ENCODE results near the gene KRT8.
"Not testable (repeated sequence)": the region's sequence is repeated elsewhere in the genome, so short reads cannot be mapped to it uniquely, and the experiment has no call there.

The KRT8 gene

DNA sequence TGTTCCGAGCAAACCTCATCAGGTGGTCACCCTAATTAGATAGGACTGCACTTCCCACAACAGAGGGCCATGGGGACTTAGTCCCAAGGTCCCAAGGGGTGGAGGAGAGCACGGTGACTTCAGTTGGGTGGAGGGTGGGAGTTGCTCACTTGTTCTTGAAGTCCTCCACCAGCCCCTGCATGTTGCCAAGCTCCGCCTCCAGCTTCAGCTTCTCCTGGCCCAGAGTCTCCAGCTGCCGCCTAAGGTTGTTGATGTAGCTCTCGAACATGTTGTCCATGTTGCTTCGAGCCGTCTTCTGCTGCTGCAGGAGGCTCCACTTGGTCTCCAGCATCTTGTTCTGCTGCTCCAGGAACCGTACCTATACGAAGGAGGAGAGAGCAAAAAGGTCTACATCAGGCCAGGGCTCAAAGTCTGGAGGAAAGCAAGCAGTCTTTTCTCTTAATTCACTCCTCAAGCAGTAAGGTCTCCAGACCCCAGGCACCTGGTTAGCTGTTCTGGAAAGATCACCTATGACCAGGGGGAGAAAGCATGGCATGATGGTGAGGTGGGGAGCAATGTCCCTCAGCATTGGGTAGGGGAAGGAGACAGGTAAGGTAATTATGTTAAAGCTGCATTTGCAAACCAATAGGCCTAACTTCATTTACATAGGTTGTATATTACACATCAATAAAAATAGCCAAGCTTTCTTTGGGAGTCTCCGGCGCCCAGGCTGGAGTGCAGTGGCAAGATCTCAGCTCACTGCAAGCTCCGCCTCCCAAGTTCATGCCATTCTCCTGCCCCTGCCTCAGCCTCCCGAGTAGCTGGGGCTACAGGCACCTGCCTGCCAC is 2.9 kb downstream of the KRT8 start:
- DNase-seq: no peak

DNA sequence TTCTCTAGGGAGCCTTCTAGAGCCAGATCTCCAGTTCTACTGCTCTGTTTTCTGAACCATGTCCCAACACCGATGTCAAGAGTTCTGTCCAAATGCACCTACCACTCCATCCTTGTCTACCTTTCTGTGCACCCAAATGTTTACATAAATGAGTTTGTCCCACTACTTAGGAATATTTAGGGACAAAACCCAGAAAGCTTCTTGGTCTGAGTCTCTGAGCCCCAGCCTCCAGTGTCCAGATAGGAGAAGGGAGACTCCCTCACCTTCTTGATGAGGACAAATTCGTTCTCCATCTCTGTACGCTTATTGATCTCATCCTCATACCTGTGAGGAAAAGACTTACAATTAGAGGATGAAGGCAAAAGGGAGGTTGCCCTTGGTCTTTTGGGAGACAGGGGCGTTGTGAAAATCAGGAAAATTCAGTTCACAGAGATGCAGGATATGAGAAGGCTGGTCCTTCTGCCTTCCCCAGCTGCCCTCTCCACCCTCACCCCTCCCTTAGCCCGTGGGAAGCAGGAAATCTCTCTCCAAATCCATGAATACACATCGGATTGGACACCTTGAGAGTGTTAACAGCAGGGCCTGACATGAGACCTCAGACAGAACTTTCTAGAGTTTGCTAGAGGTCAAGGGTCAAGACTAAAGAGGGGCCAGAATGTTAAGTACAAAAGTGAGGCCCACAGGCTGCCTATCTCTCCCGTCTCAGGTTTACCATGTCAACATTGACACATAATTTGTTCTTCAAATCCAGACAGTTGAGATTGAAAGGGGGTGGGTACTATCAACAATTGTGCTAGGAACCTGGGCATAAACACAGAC is 3.8 kb downstream of the KRT8 start:
- DNase-seq: no peak

DNA sequence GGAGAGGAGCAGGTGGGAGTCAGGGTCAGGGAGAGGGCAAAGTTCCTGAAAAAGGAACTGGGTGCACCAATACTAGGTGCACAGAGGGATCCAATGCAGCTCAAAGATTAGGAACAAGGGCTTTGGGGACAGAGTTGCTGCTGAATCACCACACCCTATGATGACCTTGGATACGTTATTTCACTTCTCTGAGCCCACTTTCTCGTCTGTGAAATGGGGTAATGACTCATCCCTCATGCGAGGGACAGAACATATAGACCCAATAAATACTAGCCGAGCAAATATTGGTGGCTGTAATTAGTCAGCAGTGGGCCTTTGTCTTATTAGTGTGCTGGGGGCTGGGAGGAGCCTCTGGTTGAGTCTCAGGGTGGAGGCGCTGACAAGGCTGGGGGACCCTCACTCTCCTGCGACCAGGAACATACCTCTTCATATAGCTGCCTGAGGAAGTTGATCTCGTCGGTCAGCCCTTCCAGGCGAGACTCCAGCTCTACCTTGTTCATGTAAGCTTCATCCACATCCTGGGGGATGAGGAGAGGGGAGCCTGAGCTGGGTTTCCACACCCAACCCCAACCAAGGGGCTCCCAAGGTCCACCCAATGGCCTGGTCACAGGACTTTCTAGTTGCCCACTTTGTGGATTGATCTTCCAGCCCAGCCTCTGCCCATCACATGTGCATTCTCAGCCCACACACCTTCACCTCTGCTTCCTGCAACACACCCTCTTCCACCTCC is 4.5 kb downstream of the KRT8 start:
- DNase-seq: no peak

DNA sequence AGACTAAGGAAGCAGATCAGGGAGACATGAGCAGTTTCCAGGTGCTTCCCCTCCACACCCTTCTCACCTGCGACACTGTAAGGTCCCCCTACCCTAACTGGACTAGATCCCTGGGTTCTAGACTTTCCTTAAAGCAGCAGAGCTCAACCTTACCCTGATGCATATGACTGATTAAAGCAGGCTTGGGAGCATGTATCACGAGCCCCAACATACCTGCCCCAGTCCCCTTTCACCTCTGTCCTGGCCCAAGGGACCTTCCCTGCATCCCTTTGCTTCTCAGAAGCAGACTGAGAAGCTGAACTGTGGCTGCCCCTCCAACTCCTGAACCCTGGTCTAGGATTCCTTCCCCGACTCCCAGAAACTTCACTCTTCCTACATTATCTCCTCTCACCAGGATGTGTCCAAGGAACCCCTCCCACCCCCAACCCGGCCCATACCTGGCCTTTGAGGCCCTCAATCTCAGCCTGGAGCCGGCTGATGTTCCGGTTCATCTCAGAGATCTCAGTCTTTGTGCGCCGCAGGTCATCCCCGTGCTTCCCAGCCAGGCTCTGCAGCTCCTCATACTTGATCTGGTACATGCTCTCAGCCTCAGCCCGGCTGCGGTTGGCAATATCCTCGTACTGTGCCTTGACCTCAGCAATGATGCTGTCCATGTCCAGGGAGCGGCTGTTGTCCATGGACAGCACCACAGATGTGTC is 5.4 kb downstream of the KRT8 start:
- no peak for DNase-seq

GRCh38 chr12:52896190-52897100 is 8.4 kb downstream of the KRT8 start:
- no peak for DNase-seq

DNA sequence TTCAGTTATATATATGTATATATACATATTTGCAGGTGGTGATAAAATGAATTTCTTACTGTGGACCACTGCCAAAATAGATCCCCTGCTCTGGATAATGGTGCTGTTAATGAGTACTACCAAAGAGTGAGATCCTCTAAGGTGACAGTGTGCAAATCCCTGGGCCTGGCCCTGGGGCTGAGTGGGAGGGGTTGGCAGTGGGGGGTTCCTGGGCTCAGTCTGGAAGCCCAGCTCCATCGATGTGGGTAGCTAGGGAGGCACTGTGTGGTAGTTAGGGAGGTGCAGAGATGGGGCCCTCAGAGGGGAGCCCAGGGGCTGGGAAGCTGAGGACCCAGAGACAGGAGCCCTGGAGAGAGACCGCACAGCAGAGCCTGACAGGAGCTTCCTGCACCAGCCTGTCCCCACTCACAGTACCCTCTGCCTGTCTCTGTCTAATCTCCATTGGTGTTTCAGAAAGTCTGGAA is 9.1 kb downstream of the KRT8 start:
- DNase-seq: no peak

GRCh38 chr12:52892974-52893373 is 11.9 kb downstream of the KRT8 start:
- DNase-seq: no peak

DNA sequence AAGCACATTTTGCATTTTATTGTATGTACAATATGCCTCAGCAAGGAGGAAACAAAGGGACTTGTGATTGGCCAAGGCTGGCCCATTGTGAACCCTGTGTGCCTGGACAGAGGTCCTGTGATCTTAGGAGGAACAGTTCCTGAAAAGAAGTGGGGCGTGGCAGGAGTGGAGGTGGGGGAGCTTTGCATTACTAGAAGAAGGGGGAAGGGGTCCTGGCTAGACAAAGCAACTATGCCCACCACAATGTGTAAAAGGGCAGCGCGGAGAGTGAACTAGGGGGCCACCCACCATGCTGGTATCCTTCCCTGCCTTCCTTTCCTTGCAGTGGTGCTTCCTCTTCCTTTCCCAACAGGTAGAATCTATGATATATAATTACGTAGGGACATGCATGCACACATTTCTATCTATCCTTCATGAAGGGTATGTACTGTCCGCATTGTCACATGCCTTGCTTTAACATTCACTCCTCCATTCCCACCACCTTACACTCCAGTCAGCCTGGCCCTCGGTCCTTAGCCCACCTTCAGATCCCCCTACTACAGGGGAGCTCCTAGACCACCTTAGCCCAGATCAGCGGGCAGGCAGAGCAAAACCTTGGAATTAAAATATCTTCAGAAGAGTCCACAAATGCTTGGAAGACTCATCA is 12.5 kb downstream of the KRT8 start:
- no peak for DNase-seq

DNA sequence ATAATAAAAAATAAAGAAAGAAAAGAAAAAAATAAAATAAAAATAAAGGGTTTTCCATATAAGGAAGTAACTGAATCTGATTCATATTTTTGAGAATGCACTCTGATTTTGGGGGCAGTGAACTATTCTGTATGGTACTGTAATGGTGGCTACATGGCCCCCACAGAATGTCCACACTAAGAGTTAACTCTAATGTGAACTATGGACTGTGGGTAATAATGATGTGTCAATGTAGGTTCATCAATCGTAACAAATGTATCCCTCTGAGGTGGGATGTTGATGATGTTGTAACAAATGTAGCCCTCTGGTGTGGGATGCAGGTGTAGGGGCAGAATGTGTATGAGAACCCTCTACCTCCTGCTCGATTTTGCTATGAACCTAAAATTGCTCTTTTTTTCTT is 13.8 kb downstream of the KRT8 start:
- no peak for DNase-seq

DNA sequence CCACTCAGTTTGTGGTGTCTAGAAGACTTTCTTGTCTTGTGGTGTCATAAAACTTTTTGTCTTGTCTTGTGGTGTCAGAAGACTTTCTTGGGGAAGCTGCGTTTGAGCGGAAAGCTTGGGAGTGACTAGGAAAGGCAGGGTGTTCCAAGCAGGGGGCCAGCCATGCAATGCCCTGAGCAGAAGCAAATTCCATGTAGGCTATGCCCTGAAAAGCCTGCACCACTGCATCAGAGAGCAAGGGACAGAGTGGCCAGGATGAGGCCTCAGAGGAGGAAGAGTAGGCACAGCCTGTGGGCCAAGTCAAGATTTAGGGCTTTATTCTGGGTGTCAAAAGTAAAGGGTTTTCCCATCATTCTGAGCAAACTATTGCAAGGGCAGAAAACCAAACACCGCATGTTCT is 14.5 kb downstream of the KRT8 start:
- DNase-seq: no peak

DNA sequence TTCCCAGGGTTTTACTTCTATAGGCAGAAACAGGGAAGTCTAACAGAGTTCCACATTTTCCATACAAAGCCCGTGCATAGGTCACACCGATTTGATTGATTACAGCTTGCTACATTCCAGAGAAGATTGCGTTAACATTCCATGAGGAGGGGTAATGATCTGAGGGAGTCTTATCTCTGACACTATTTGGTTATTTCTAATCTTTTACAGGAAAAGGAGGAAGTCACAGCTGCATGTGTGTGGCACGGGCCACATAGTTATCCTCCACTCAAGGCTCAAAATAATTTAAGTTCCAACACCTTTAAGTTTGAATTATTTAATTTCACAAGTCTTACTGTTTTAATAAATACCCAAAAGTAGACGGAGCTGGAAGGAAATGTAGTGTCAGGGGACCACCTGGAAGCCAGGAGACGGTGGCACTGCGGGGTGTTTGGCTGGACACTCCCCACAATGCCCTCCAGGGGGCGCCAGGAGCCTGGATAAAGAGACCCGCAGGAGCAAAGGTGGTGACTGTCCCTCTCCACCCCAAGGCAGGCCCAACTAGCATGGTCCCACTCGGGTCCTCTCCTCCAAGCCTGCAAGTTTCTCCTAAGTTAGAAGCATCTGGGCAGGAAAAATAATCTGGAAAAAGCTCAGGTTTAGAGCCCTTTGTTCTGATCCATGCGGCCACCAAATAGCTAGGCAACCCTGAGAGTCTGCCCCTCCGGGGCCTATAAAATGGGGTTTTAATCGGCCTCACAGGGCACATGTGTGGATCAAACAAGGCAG is 20.2 kb downstream of the KRT8 start:
- no peak for DNase-seq

GRCh38 chr12:52880499-52880898 is 24.4 kb downstream of the KRT8 start:
- not testable (repeated sequence) for DNase-seq

GRCh38 chr12:52879394-52880351 is 25.2 kb downstream of the KRT8 start:
- DNase-seq: peak in 1 of 2 experiments; percentile 21

- no peak for DNase-seq
Observed at GRCh38 chr12:52878507-52879393, 26.1 kb downstream of the KRT8 start.

GRCh38 chr12:52877242-52877641 is 27.6 kb downstream of the KRT8 start:
- DNase-seq: no peak

DNA sequence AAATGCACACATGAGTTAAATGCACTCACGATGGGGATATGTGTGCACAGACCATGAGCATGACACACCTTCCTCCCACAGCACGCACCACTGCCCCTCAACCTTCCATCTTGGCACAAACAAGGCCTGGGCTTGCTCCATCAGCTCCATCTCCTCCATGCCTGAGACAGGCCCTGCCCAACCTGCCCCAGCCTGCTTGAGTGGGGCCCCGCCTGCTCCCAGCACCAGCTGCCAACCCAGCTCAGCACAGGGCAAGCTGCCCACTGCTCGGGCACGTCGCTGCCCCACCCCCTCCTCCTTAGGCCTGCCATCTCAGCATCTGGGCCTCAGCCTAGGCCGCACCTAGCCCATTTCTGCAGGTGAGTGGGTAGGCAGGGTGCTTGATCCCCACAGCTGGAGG is 28.5 kb downstream of the KRT8 start:
- no peak for DNase-seq

- no peak for DNase-seq
Observed at GRCh38 chr12:52874573-52875435, 30.1 kb downstream of the KRT8 start.

Measured in cerebellar nuclear complex (tissue), 1 donor.